CD4-positive, alpha-beta T cell (primary cell): ENCODE results near the gene CERS6. TPM values are rescaled to one million over a fixed set of nuclear protein-coding genes. Genes with fewer than 3 reads are reported as not detected.

Experiments used
- ATAC-seq: fragments of 200-7000 bp; cut with Tn5 transposase; one replicate; pipeline ENCODE4 v1.10.0; 2022; ENCODE audit warnings: mild to moderate bottlenecking; ENCODE audit not compliant: poor library complexity
- CTCF ChIA-PET: fragments of 350-600 bp; sonication (Branson Sonifier 250); formaldehyde crosslinking; loops from one replicate; lab custom pipeline; 2021; ENCODE audit warnings: antibody characterized with exemption, inconsistent platforms; lab: Charles Lee
- POLR2A ChIA-PET: fragments of 350-600 bp; sonication (Branson Sonifier 250); formaldehyde crosslinking; loops from one replicate; lab custom pipeline; 2021; ENCODE audit warnings: antibody characterized with exemption, inconsistent platforms; lab: Charles Lee
- DNase-seq, 14 experiments: peaks; one replicate each; pipeline ENCODE4 v3.0.0-alpha.2; 2013 to 2020; ENCODE audit warnings: mixed read lengths in 2 of 14
- H3K27ac ChIP-seq, 2 donors: one replicate each; pipeline versions ENCODE4 v1.5.1 to v1.7.0; 2013; ENCODE audit warnings: low read length in 2 of 2, low read depth in 1 of 2, mild to moderate bottlenecking in 1 of 2
- H3K27me3 ChIP-seq, 2 experiments: 1 replicate in 1 of 2; 2 replicates in 1 of 2; pipeline versions ENCODE4 v1.6.1 to v1.7.0; 2013; ENCODE audit warnings: low read length in 2 of 2, control low read depth in 1 of 2, mild to moderate bottlenecking in 1 of 2, moderate library complexity in 1 of 2; ENCODE audit not compliant: insufficient read depth in 2 of 2, control insufficient read depth in 1 of 2
- H3K36me3 ChIP-seq: one replicate; pipeline ENCODE4 v1.6.1; 2013; ENCODE audit warnings: low read length, control low read depth; ENCODE audit not compliant: insufficient read depth
- H3K4me1 ChIP-seq: one replicate; pipeline ENCODE4 v1.6.1; 2013; ENCODE audit warnings: low read length, control low read depth; ENCODE audit not compliant: insufficient read depth
- H3K4me3 ChIP-seq: one replicate; pipeline ENCODE4 v1.5.1; 2013; ENCODE audit warnings: mild to moderate bottlenecking, low read length, moderate library complexity
- H3K9me3 ChIP-seq, 2 experiments: 1 replicate in 1 of 2; 2 replicates in 1 of 2; pipeline versions ENCODE4 v1.6.1 to v1.7.0; 2013; ENCODE audit warnings: low read length in 2 of 2, mild to moderate bottlenecking in 2 of 2, control low read depth in 1 of 2, moderate library complexity in 1 of 2; ENCODE audit not compliant: control insufficient read depth in 1 of 2, insufficient read depth in 1 of 2
- H3K27ac Mint-ChIP-seq: one replicate; pipeline ENCODE4 v1.8.0; 2020; ENCODE audit warnings: mixed read lengths
- H3K27me3 Mint-ChIP-seq: one replicate; pipeline ENCODE4 v1.8.0; 2021; ENCODE audit warnings: mixed read lengths
- H3K36me3 Mint-ChIP-seq: one replicate; pipeline ENCODE4 v1.8.0; 2021; ENCODE audit warnings: low read depth, mixed read lengths
- H3K4me1 Mint-ChIP-seq: one replicate; pipeline ENCODE4 v1.8.0; 2021; ENCODE audit warnings: low read depth, mixed read lengths
- H3K4me3 Mint-ChIP-seq: one replicate; pipeline ENCODE4 v1.8.0; 2020; ENCODE audit warnings: mild to moderate bottlenecking, mixed read lengths
- H3K9me3 Mint-ChIP-seq: one replicate; pipeline ENCODE4 v1.8.0; 2020; ENCODE audit warnings: mixed read lengths
- intact Hi-C, 2 experiments: fragments of 100-400 bp; cut with DNase I in 1 of 2; cut with micrococcal nuclease in 1 of 2; formaldehyde crosslinking; loops; one replicate each; pipeline versions ENCODE4 v1.15.1 to v1.9.0; 2023 to 2025; cut with DNase I, micrococcal nuclease
- total RNA-seq, 174 experiments: library from RNA in 2 of 174; stranded (reverse) in 2 of 174; gene quantifications; one replicate each; pipeline ENCODE4 v1.2.3 and lab custom pipeline; 2021 to 2026
- TF ChIP-seq, protein P1 (sequence below): fragments of 200-600 bp; IDR thresholded peaks from one replicate; pipeline ENCODE4 v1.8.0; 2022; ENCODE audit warnings: antibody characterized with exemption, mild to moderate bottlenecking

CERS6 gene
- total RNA-seq, 2 experiments from 2014 or later: 16.9 to 17.9 TPM

DNA sequence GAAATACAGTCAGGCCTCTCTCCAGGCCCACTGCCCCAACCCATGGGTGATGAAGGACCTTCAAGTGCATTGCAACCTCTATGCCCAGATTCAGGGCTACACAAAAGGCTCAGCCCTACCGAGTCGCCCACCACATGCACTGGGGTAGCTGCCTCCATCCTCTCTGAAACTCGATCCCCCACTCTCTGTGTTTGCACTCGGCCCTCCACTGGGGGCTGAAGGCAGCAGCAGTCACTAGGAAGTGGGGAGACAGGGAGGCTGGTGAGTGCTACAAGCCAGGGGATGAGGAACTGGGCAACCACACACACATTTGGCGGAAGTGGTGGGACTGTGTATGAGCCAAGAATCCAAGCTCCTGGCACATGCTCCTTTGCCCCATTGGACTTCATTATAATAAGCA lies 94.6 kb downstream of the CERS6 start:
- peak in 3 of 14 experiments; percentile 7 to 26 (median 20) for DNase-seq
- CTCF ChIA-PET: no interaction called here
- intact Hi-C loops: no loop called here

DNA sequence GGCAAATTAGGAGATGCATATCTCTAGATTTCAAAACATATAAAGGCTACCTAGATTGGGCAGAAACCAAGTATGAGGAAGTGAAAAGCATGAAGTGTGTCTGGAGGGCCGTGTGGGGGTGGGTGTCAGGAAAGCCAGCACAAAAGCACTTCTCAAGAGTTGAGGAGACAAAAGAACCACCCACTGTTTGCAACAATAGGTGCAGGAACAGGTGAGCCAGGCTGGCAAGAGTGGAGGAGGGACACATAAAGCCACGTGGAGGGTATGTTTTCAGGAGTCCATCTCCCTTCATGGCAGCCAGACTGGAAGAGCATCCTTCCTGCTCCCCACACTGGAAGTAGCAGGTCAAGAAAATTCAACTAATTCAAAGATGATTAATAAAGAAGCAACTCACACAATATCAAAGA lies 96.4 kb downstream of the CERS6 start:
- Mint-ChIP-seq H3K36me3 (peaks cover 17% of the 10 kb centered on the region), H3K27ac (peak overlapping the region; percentile 2), H3K4me1 (peaks cover 30% of the 10 kb centered on the region), H3K27me3 (no peaks in the 10 kb centered on the region), H3K9me3 (no peaks in the 10 kb centered on the region), H3K4me3 (no peak overlapping the region)
- H3K36me3 ChIP-seq: no peaks in the 10 kb centered on the region
- H3K27ac ChIP-seq: no peak overlapping the region
- no peaks in the 10 kb centered on the region for H3K9me3 ChIP-seq
- CTCF ChIA-PET: no interaction called here
- DNase-seq (no peak), ATAC-seq (no peak)
- no peak overlapping the region for H3K4me3 ChIP-seq
- peaks cover 9% of the 10 kb centered on the region for H3K4me1 ChIP-seq
- TF ChIP-seq, protein P1, sequence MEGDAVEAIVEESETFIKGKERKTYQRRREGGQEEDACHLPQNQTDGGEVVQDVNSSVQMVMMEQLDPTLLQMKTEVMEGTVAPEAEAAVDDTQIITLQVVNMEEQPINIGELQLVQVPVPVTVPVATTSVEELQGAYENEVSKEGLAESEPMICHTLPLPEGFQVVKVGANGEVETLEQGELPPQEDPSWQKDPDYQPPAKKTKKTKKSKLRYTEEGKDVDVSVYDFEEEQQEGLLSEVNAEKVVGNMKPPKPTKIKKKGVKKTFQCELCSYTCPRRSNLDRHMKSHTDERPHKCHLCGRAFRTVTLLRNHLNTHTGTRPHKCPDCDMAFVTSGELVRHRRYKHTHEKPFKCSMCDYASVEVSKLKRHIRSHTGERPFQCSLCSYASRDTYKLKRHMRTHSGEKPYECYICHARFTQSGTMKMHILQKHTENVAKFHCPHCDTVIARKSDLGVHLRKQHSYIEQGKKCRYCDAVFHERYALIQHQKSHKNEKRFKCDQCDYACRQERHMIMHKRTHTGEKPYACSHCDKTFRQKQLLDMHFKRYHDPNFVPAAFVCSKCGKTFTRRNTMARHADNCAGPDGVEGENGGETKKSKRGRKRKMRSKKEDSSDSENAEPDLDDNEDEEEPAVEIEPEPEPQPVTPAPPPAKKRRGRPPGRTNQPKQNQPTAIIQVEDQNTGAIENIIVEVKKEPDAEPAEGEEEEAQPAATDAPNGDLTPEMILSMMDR: no peak
- intact Hi-C loops: no loop called here
- H3K27me3 ChIP-seq: no peaks in the 10 kb centered on the region
- POLR2A ChIA-PET: interaction anchor here (0.7 kb wide), 1 partner anchor 15 kb away, joined by 3 read pairs; no protein-coding TSS in a partner anchor

More for the DNA sequence above, 94.6 kb downstream of the CERS6 start:
- no peak for ATAC-seq
- Histone ChIP-seq H3K4me1 (peaks cover 9% of the 10 kb centered on the region), H3K4me3 (no peak overlapping the region), H3K27me3 (no peaks in the 10 kb centered on the region), H3K9me3 (no peaks in the 10 kb centered on the region), H3K36me3 (no peaks in the 10 kb centered on the region), H3K27ac (no peak overlapping the region)
- no peaks in the 10 kb centered on the region for H3K27me3 Mint-ChIP-seq
- TF ChIP-seq, protein P1: no peak
- POLR2A ChIA-PET: no interaction called here
- peaks cover 39% of the 10 kb centered on the region for H3K4me1 Mint-ChIP-seq
- H3K9me3 Mint-ChIP-seq: no peaks in the 10 kb centered on the region
- H3K4me3 Mint-ChIP-seq: no peak overlapping the region
- no peak overlapping the region for H3K27ac Mint-ChIP-seq
- peaks cover 17% of the 10 kb centered on the region for H3K36me3 Mint-ChIP-seq

DNA sequence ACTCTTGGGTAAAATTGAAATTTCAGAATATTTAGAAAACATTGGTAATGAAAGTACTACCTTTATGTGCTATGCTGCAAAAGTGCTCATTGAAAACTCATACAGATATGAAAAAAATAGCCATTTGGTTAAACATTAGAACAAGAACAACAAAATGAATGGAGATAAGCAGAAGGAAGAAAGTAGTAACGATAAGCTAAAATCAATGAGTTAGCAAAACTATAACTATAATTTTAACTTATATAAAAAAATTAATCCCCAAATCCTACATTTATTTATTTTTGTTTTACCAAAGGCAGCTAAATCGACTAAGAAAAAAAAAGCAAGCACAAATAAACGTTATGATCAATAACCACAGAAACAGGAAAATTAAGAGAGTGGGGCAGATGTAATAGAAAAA lies 99.2 kb downstream of the CERS6 start:
- no peak overlapping the region for H3K27ac Mint-ChIP-seq
- DNase-seq (no peak), ATAC-seq (no peak)
- Histone ChIP-seq H3K27ac (no peak overlapping the region), H3K9me3 (no peaks in the 10 kb centered on the region), H3K4me3 (no peak overlapping the region), H3K36me3 (no peaks in the 10 kb centered on the region), H3K4me1 (peaks cover 9% of the 10 kb centered on the region), H3K27me3 (no peaks in the 10 kb centered on the region)
- peaks cover 32% of the 10 kb centered on the region for H3K4me1 Mint-ChIP-seq
- peaks cover 14% of the 10 kb centered on the region for H3K36me3 Mint-ChIP-seq
- CTCF ChIA-PET: interaction anchor here (1.0 kb wide), 1 partner anchor 11 kb away, joined by 4 read pairs; no protein-coding TSS in a partner anchor
- peaks cover 4% of the 10 kb centered on the region for H3K9me3 Mint-ChIP-seq
- no peak overlapping the region for H3K4me3 Mint-ChIP-seq
- TF ChIP-seq, protein P1: no peak
- intact Hi-C loops: no loop called here
- POLR2A ChIA-PET: no interaction called here
- H3K27me3 Mint-ChIP-seq: no peaks in the 10 kb centered on the region
